ENCODE measurements around the gene RSPH3.
A peak's percentile ranks its signal among the peaks of the same experiment; 100 is the strongest.
"Not testable (repeated sequence)": the region's sequence is repeated elsewhere in the genome, so short reads cannot be mapped to it uniquely, and the experiment has no call there.

Gene RSPH3

DNA sequence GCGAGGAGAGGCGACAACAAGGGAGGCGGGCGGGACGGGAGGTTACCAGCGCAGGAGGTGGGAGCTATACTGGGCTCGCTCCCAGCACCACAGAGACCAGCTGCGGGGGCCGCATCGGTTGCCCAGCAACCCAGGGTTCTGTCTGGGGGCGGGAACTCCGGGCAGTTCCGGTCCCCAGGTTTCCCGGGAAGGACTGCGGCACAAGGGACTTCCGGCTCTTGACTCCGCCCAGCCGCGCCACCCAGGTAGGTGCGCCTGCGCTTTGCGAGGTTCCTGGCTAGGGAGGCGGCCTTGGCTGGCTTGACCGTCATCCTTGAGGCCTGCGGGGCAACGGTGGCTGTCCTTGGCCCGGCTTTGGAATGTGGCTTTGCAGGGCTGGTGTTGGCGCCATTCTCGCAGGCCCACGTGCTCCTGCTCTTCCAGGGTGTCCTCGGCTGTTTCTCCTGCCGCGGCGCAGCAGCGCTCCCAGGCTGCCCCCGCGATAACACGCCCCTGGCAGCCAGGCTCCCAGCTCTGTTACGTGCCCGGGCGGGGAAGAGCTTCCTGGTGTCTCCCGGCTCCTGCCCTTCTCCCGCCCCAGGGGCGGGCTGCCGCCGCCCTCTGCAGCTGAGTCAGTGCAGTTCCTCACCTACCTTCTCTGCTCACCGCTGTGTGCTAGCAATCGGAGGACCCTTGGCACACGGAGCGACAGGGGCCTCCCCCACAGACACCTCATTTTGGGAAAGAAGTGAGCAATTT lies at the start of gene RSPH3:
Gene RSPH3 (minus strand): TSS at position 537 of the 738 bp plus-strand sequence. CDS start 652 bp downstream, outside the sequence.
- DNase-seq, result peak; percentile 92

- no peak for DNase-seq
Observed at GRCh38 chr6:159047891-159048685, 48.1 kb upstream of the RSPH3 start.

DNA sequence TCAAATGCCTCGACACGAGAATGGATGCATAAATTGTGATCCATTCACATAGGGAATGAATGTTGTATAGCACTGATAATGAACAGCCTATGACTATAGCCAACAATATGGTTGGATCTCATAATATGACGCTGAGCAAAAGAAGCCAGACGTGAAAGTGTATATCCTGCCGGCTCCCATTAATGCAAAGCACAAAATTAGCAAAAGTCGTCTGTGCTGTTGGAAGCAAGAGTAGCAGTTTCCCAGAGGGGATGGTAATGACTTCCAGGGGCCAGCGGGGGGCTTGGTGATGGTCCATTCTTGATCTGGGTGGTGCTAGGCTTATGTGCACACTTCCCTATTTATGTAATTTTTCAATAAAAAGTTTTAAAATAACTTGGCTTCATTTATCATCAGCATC lies 45.8 kb upstream of the RSPH3 start:
- no peak for DNase-seq

- peak; percentile 87 for DNase-seq
Observed at GRCh38 chr6:159044899-159045727, 45.1 kb upstream of the RSPH3 start, which contains the start of gene TAGAP. Gene TAGAP, minus strand, starts transcription at chr6:159044991. Its CDS starts 845 bp downstream, at chr6:159044146.

GRCh38 chr6:159043947-159044346 lies 43.9 kb upstream of the RSPH3 start:
- peak; percentile 35 for DNase-seq

DNA sequence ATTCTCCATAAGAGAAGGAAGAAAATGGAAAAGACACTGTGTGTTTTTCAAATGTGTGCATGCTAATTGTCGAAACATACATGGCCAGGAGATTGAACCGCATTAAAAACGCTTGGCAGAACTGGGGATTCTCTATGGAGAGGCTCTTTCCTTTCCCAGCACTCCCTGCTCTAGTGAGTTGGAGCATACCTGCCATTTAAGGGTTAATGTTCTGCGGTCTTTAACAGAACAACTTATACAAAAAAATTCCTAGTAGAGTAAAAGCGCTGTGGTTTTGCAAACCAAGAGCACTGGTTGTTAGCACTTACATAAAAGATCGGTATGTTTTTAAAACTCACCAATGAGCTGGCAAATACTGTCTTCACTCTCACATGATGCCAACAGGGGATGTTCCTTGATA lies 43.2 kb upstream of the RSPH3 start:
- DNase-seq, result no peak

DNA sequence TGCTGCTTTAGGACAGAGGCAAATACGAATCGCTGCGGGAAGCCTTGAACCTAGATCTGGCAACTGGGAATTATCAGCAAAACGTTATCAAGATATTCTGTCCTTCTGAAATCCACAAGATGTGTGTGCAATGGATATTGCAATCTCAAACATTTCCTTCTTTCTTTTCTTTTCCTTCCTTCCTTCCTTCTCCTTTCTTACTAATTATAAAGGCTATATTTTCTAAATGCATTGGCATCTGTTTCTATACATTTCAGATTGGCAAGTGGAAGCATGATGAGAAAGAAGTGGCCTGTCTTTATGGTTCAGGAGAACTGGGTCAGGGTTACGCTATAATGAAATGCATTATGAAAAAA lies 42.8 kb upstream of the RSPH3 start:
- no peak for DNase-seq

DNA sequence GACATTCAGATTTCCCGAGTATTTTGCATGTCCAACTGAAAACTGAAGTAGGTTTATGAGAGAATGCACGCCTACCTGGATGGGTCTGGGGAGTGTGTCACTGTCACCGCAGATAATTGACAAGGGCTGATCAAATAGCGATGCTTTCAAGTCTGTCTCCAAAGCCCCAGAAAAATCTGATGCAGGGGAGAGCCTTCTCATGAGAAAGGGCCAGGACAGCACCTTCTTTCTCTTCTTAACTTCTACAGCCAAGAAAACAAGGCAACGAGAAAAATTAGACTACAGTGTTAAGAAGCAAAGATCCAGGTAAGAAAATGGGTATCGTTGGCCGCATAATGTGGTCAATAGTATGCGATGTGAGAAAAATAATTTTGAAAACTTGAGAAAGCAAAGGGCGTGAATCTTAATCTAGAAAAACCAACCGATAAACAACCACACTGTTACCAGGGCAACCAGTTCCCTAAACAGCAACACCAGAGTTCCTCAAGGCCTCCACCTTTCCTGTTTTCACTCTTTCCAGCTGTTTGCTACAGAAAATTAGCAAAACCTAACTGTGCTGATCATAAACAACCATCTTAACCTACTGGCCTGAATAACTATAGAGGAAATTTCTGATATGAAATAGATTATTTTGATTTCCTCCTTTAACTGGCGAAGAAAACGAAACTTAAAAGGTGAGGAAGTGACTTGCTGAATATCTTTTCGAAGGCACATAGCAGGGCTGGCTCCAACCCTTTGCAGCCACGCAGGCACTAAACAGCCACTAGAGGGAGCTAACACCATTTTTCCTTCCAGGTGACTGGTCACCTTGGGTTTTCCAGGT lies 42.2 kb upstream of the RSPH3 start:
- peak; percentile 69 for DNase-seq

DNA sequence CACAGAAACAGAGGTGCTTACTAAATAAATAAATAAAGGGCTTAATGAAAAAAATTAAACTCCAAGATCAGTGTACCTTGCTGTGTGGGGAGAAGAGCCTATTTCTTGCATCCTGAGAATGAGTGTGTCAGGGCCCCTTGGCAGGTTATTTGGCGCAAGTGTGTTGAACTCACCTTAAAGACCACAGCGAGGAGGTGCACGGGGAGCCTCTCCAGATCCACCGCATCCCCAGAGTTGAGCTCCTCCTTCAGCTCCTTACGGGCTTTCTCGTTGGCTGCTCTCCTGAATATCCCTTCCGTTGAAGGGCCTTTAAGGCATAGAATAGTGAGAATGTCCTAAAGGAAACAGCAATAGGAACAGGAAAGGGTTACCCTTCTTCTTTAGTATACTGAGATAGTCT lies 41.2 kb upstream of the RSPH3 start:
- DNase-seq, result no peak

GRCh38 chr6:159039885-159040258 lies 39.9 kb upstream of the RSPH3 start:
- no peak for DNase-seq

- DNase-seq, result no peak
Observed at GRCh38 chr6:159038914-159039884, 39.2 kb upstream of the RSPH3 start.

- not testable (repeated sequence) for DNase-seq
Observed at GRCh38 chr6:159038318-159038717, 38.3 kb upstream of the RSPH3 start.

GRCh38 chr6:159037756-159038290 lies 37.8 kb upstream of the RSPH3 start:
- no peak for DNase-seq

GRCh38 chr6:159036673-159037072 lies 36.7 kb upstream of the RSPH3 start:
- no peak for DNase-seq

GRCh38 chr6:159035891-159036290 lies 35.9 kb upstream of the RSPH3 start:
- DNase-seq, result no peak

- no peak for DNase-seq
Observed at GRCh38 chr6:159033160-159034049, 33.4 kb upstream of the RSPH3 start.

DNA sequence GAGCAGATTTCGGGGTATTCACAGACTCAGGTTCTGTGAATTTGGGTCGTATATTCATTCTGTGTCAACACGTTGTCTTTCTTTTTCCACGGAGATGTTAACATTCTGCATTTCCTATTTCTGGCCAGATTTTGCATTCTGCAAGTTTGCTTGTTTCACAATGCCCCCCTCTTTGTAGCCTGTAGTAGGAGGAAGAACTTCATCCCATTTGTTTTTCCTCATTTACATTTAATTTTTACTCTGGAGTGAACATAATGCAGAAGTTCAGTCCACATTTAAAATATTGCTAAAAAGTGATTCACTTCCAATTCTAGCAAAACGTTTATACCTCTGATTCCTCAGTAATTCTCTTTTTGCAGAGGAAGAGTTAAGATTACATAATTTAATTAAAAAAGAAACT lies 31.8 kb upstream of the RSPH3 start:
- DNase-seq, result no peak

GRCh38 chr6:159030168-159030567 lies 30.2 kb upstream of the RSPH3 start:
- no peak for DNase-seq

DNA sequence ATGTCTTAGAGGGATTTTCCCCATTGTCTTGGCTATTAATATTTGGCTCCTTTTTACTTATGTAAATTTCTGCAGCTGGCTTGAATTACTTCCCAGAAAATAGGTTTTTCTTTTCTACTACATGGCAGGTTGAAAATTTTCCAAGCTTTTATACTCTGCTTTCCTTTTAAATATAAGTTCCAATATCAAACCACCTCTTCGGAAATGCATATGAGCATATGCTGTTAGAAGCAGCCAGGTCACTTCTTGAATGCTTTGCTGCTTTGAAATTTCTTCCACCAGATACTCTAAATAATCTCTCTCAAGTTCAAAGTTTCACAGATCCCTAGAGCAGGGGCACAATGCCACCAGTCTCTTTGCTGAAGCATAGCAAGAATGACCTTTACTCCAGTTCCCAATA lies 25.2 kb upstream of the RSPH3 start:
- not testable (repeated sequence) for DNase-seq

- peak; percentile 37 for DNase-seq
Observed at GRCh38 chr6:159023893-159024292, 23.9 kb upstream of the RSPH3 start.
